ENCODE results near the gene AARS1. TPM values are rescaled to one million over a fixed set of nuclear protein-coding genes. Genes with fewer than 3 reads are reported as not detected.

AARS1 gene
- total and polyA plus RNA-seq, 7 donors: 19.8 to 80.0 (median 58.1) TPM

DNA sequence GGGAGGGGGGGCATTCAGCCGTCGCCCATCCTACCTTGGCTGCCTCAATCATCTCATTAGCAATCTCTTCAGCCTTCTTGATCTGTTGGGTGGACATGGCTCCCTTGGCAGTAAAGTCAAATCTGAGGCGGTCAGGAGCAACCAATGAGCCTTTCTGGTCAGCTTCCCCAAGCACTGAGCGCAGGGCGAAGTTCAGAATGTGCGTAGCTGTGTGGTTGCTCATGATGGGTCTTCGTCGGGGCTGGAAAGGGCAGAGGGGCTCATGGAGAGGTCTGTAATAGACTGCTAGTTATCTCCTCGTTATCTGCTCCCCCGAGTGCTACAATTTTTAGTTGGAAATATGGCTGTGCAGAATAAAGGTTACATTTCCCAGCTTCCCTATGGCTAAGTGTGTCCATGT lies 30.4 kb downstream of the AARS1 start:
- H3K9me3 ChIP-seq: no peaks in the 10 kb centered on the region
- no peak overlapping the region for H3K27ac ChIP-seq
- no peaks in the 10 kb centered on the region for H3K27me3 ChIP-seq
- H3K4me1 ChIP-seq: no peaks in the 10 kb centered on the region
- H3K4me3 ChIP-seq: no peak overlapping the region
- no peak for DNase-seq
- H3K36me3 ChIP-seq: peaks cover 63 to 100% (median 93%) of the 10 kb centered on the region in 4 donors
- 97 to 98% methylated on average over 10 of the region's 10 CpGs for WGBS, 2 donors
- intact Hi-C loops (cut with DNase I): loop anchor here (10.0 kb wide), 1 partner anchor 94 kb away; no protein-coding TSS in a partner anchor
- TF ChIP-seq CTCF (IDR thresholded peaks at IDR 0.05) (no peak), POLR2AphosphoS5 (IDR thresholded peaks at IDR 0.05) (no peak), POLR2A (IDR thresholded peaks at IDR 0.05) (no peak), EP300 (IDR thresholded peaks at IDR 0.05) (no peak)

DNA sequence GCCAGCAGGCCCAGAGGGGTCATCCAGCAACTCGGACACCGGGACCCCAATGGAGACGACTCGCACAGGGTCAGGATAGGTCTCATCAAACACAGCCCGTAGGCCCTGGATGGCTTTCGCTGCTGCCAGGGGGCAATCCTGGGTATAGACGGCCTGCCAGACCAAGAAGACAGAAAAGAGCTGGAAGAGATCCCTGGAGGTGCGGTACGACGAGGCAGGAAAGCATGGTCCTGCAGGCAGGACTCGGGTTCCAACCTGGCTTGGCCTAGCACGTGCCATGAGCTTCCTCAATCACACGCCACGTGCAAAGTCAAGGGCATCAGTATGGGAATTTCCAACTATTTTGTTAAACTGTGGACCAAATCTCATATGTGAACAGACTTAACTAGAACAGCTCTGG lies 31.2 kb downstream of the AARS1 start:
- H3K9me3 ChIP-seq: no peaks in the 10 kb centered on the region
- no peak overlapping the region for H3K4me3 ChIP-seq
- H3K27me3 ChIP-seq: no peaks in the 10 kb centered on the region
- H3K4me1 ChIP-seq: no peaks in the 10 kb centered on the region
- intact Hi-C loops (cut with DNase I): loop anchor here (10.0 kb wide), 1 partner anchor 93 kb away; no protein-coding TSS in a partner anchor
- H3K36me3 ChIP-seq: peaks cover 62 to 100% (median 93%) of the 10 kb centered on the region in 4 donors
- WGBS, 2 donors: 95 to 96% methylated on average over 14 of the region's 14 CpGs
- H3K27ac ChIP-seq: no peak overlapping the region
- no peak for TF ChIP-seq CTCF (IDR thresholded peaks at IDR 0.05)
- TF ChIP-seq POLR2A (IDR thresholded peaks at IDR 0.05): no peak
- TF ChIP-seq EP300 (IDR thresholded peaks at IDR 0.05): no peak
- no peak for TF ChIP-seq POLR2AphosphoS5 (IDR thresholded peaks at IDR 0.05)
- DNase-seq: no peak

- TF ChIP-seq CTCF (IDR thresholded peaks at IDR 0.05) (no peak), POLR2AphosphoS5 (IDR thresholded peaks at IDR 0.05) (no peak), EP300 (IDR thresholded peaks at IDR 0.05) (no peak), POLR2A (IDR thresholded peaks at IDR 0.05) (no peak)
- H3K36me3 ChIP-seq: peaks cover 58 to 100% (median 94%) of the 10 kb centered on the region in 4 donors
- no peak overlapping the region for H3K4me3 ChIP-seq
- intact Hi-C loops (cut with DNase I): loop anchor here (10.0 kb wide), 1 partner anchor 93 kb away; no protein-coding TSS in a partner anchor
- H3K27me3 ChIP-seq: no peaks in the 10 kb centered on the region
- 88 to 89% methylated on average over 4 of the region's 4 CpGs for WGBS, 2 donors
- no peak overlapping the region for H3K27ac ChIP-seq
- DNase-seq: no peak
- no peaks in the 10 kb centered on the region for H3K4me1 ChIP-seq
- H3K9me3 ChIP-seq: no peaks in the 10 kb centered on the region
These were observed 31.9 kb downstream of the AARS1 start for GRCh38 chr16:70257391-70257790.

GRCh38 chr16:70255574-70255973 lies 33.7 kb downstream of the AARS1 start:
- Histone ChIP-seq H3K27me3 (no peaks in the 10 kb centered on the region), H3K36me3 (peaks cover 49 to 86% (median 82%) of the 10 kb centered on the region in 4 donors), H3K4me3 (no peak overlapping the region), H3K4me1 (peaks cover 0 to 12% (median 3%) of the 10 kb centered on the region in 4 donors), H3K9me3 (no peaks in the 10 kb centered on the region), H3K27ac (no peak overlapping the region)
- intact Hi-C loops (cut with DNase I): loop anchor here (10.0 kb wide), 1 partner anchor 91 kb away; no protein-coding TSS in a partner anchor
- TF ChIP-seq CTCF (IDR thresholded peaks at IDR 0.05) (no peak), POLR2A (IDR thresholded peaks at IDR 0.05) (no peak), POLR2AphosphoS5 (IDR thresholded peaks at IDR 0.05) (no peak), EP300 (IDR thresholded peaks at IDR 0.05) (no peak)
- 90 to 91% methylated on average over 9 of the region's 9 CpGs for WGBS, 2 donors
- DNase-seq: no peak

DNA sequence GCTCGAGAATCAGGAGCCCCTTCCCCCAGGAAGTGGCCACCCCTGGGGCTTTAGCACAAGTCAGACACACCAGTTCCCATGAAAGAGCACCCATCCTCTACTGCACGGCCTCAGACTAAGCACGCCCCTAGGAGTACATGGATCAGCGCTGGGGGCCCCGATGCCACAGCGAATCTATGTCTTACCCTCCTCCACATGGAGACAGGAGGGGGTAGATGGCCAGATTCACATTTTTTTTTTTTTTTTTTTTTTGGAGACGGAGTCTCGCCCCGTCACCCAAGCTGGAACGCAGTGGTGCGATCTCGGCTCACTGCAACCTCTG lies 34.4 kb downstream of the AARS1 start:
- H3K27ac ChIP-seq: no peak overlapping the region
- TF ChIP-seq POLR2AphosphoS5 (IDR thresholded peaks at IDR 0.05) (no peak), EP300 (IDR thresholded peaks at IDR 0.05) (no peak), POLR2A (IDR thresholded peaks at IDR 0.05) (no peak), CTCF (IDR thresholded peaks at IDR 0.05) (no peak)
- no peak for DNase-seq
- no peaks in the 10 kb centered on the region for H3K9me3 ChIP-seq
- peaks cover 0 to 18% (median 10%) of the 10 kb centered on the region in 4 donors for H3K4me1 ChIP-seq
- H3K4me3 ChIP-seq: no peak overlapping the region
- peaks cover 43 to 80% (median 75%) of the 10 kb centered on the region in 4 donors for H3K36me3 ChIP-seq
- intact Hi-C loops (cut with DNase I): loop anchor here (10.0 kb wide), 1 partner anchor 90 kb away; no protein-coding TSS in a partner anchor
- no peaks in the 10 kb centered on the region for H3K27me3 ChIP-seq
- WGBS, 2 donors: 97% methylated on average over 12 of the region's 12 CpGs

All from sigmoid colon (tissue), 7 donors.